AG04450 (cell line): Measurements from ENCODE around the gene PPP6R1. TPM values are rescaled to one million over a fixed set of nuclear protein-coding genes. Genes with fewer than 3 reads are reported as not detected.

Experiments used
- CTCF ChIA-PET: fragments of 300-600, 350-600 bp; formaldehyde crosslinking; extraction: SDS; loops from one replicate; lab custom pipeline; 2022; ENCODE audit warnings: antibody characterized with exemption, inconsistent platforms; lab: Charles Lee
- POLR2A ChIA-PET: fragments of 350-600 bp; formaldehyde crosslinking; extraction: SDS; loops from one replicate; lab custom pipeline; 2021; ENCODE audit warnings: antibody characterized with exemption, inconsistent platforms; lab: Yijun Ruan, JAX
- DNase-seq: peaks from one replicate; pipeline ENCODE4 v3.0.0-alpha.2; 2011; ENCODE audit warnings: low read depth, low spot score
- H3K27ac ChIP-seq: one replicate; pipeline ENCODE4 v1.5.1; 2012; ENCODE audit warnings: low read depth, low read length, control low read depth
- H3K27me3 ChIP-seq: one replicate; pipeline ENCODE4 v1.6.0; 2012; ENCODE audit warnings: low read length; ENCODE audit not compliant: control insufficient read depth, insufficient read depth
- H3K4me3 ChIP-seq: 2 replicates; pipeline ENCODE4 v1.5.1; 2011; ENCODE audit warnings: mild to moderate bottlenecking, low read depth, low read length, control low read depth
- H3K9me3 ChIP-seq: 2 replicates; pipeline ENCODE4 v1.5.1; 2012; ENCODE audit warnings: low read length; ENCODE audit not compliant: control insufficient read depth, insufficient read depth
- CTCF ChIP-seq: IDR thresholded peaks from 2 replicates; pipeline ENCODE4 v1.5.1; 2011; ENCODE audit warnings: low read depth, low read length, control low read depth, inconsistent platforms
- polyA plus RNA-seq: library from polyadenylated mRNA; depleted of rRNA; stranded (reverse); fragments of >200 nt; gene quantifications from 2 replicates; pipeline ENCODE4 v1.2.3, GENCODE V29; 2011

Gene PPP6R1
- polyA plus RNA-seq, 1 experiment = 24.5 TPM

- no peak overlapping the region for H3K27ac ChIP-seq
- POLR2A ChIA-PET = no interaction called here
- no peak for DNase-seq
- CTCF ChIA-PET = interaction anchor here (0.5 to 1.3 kb wide), 2 partner anchors 20 to 359 kb away, joined by 3 to 5 read pairs; no protein-coding TSS in a partner anchor
- 0 out of 2 replicates have a peak, but pooled peaks cover 3% of the 10 kb centered on the region for H3K9me3 ChIP-seq
- H3K4me3 ChIP-seq = no peak overlapping the region
- no peaks in the 10 kb centered on the region for H3K27me3 ChIP-seq
- TF ChIP-seq CTCF = no peak
These were observed 13.3 kb upstream of the PPP6R1 start for GRCh38 chr19:55272142-55272541.

GRCh38 chr19:55270172-55270942 is 11.5 kb upstream of the PPP6R1 start:
- Histone ChIP-seq H3K4me3 (no peak overlapping the region), H3K9me3 (peaks cover 5% of the 10 kb centered on the region; the same call in 1 of the 2 replicates), H3K27me3 (no peaks in the 10 kb centered on the region), H3K27ac (no peak overlapping the region)
- ChIA-PET POLR2A (interaction anchor here (0.5 kb wide), 1 partner anchor 97 kb away, joined by 3 read pairs; no protein-coding TSS in a partner anchor), CTCF (interaction anchor here (1.3 kb wide), 1 partner anchor 22 kb away, joined by 3 read pairs; no protein-coding TSS in a partner anchor)
- DNase-seq = no peak
- TF ChIP-seq CTCF = no peak

DNA sequence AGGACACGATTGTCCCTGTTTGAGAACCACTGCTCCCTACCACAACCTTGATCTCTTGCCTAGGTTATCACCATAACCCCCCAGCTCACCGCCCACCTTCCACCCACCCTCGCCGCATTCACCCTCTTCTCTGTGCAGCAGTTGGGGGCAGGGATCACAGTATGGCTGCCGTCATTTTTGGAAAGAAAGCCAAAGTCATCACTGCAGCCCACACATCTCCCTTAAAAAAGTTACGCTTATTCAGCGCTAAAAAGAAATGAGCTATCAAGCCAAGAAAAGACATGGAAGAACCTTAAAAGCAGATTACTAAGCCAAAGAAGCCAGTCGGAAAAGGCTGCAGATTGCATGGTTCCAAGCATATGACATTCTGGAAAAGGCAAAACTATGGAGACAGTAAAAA is 10.5 kb upstream of the PPP6R1 start:
- Histone ChIP-seq H3K4me3 (no peak overlapping the region), H3K9me3 (peaks cover 5% of the 10 kb centered on the region; the same call in 1 of the 2 replicates), H3K27ac (no peak overlapping the region), H3K27me3 (no peaks in the 10 kb centered on the region)
- no peak for TF ChIP-seq CTCF
- DNase-seq = no peak
- POLR2A ChIA-PET = no interaction called here
- CTCF ChIA-PET = no interaction called here

GRCh38 chr19:55266840-55267239 is 8.0 kb upstream of the PPP6R1 start:
- no peak for TF ChIP-seq CTCF
- ChIA-PET POLR2A (no interaction called here), CTCF (interaction anchor here (0.6 kb wide), 1 partner anchor 405 kb away, joined by 4 read pairs; no protein-coding TSS in a partner anchor)
- Histone ChIP-seq H3K27ac (no peak overlapping the region), H3K4me3 (no peak overlapping the region), H3K9me3 (peaks cover 5% of the 10 kb centered on the region; the same call in 1 of the 2 replicates), H3K27me3 (no peaks in the 10 kb centered on the region)
- DNase-seq = no peak

DNA sequence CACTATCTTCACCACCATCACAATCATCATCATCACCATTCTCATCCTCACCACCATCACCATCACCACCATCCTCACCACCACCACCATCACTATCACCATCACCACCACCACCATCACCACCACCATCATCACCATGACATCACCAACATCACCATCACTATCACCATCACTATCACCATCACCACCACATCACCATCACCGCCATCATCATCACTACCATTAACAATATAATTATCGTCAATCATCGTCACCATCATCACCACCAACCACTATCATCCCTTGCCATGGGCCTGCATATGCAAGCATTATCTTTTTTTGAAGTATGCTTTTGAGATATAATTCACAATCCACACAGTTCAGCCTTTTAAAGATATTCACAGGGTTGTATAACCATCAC is 7.6 kb upstream of the PPP6R1 start:
- DNase-seq = no peak
- ChIA-PET POLR2A (no interaction called here), CTCF (no interaction called here)
- peaks cover 5% of the 10 kb centered on the region; the same call in 1 of the 2 replicates for H3K9me3 ChIP-seq
- TF ChIP-seq CTCF = no peak
- no peak overlapping the region for H3K27ac ChIP-seq
- H3K27me3 ChIP-seq = no peaks in the 10 kb centered on the region
- no peak overlapping the region for H3K4me3 ChIP-seq
